Left ventricle myocardium inferior (tissue), 1 donor: Measurements from ENCODE around the gene HYAL3. TPM values are rescaled to one million over a fixed set of nuclear protein-coding genes. Genes with fewer than 3 reads are reported as not detected.

Source experiments
- DNase-seq: peaks from one replicate; pipeline ENCODE4 v3.0.0-alpha.2; 2020
- H3K27ac ChIP-seq: fragments of 200-600 bp; replicated peaks from 2 replicates; pipeline ENCODE4 v1.8.0; 2021
- H3K27me3 ChIP-seq: fragments of 200-600 bp; 2 replicates; pipeline ENCODE4 v1.8.0; 2021; ENCODE audit warnings: low read depth
- H3K36me3 ChIP-seq: fragments of 200-600 bp; 2 replicates; pipeline ENCODE4 v1.8.0; 2021
- H3K4me1 ChIP-seq: fragments of 200-600 bp; 2 replicates; pipeline ENCODE4 v1.8.0; 2021
- H3K4me3 ChIP-seq: fragments of 200-600 bp; 2 replicates; pipeline ENCODE4 v1.8.0; 2021; ENCODE audit warnings: mild to moderate bottlenecking, moderate library complexity
- H3K9me3 ChIP-seq: fragments of 200-600 bp; replicated peaks from 2 replicates; pipeline ENCODE4 v1.8.0; 2021
- intact Hi-C: fragments of 100-400 bp; cut with micrococcal nuclease; formaldehyde crosslinking; loops from one replicate; pipeline ENCODE4 v1.11.0; 2022
- total RNA-seq: library from RNA; stranded (reverse); fragmentation: NEBNext Ultra II Directional; extraction: Animal tissue kit (Norgen Biotek cat#: 25700); gene quantifications from one replicate; pipeline ENCODE4 v1.2.1, GENCODE V29; 2021
- TF ChIP-seq, protein P1 (sequence below): fragments of 200-600 bp; IDR thresholded peaks from 2 replicates; pipeline ENCODE4 v1.8.0; 2021; ENCODE audit warnings: antibody characterized with exemption, mild to moderate bottlenecking, borderline replicate concordance
- donor health status: DM: no; HTN: yes; CAD: no; lungs with severe emphysema.

HYAL3 gene
- total RNA-seq, 1 donor from 2014 or later, result 1.2 TPM

DNA sequence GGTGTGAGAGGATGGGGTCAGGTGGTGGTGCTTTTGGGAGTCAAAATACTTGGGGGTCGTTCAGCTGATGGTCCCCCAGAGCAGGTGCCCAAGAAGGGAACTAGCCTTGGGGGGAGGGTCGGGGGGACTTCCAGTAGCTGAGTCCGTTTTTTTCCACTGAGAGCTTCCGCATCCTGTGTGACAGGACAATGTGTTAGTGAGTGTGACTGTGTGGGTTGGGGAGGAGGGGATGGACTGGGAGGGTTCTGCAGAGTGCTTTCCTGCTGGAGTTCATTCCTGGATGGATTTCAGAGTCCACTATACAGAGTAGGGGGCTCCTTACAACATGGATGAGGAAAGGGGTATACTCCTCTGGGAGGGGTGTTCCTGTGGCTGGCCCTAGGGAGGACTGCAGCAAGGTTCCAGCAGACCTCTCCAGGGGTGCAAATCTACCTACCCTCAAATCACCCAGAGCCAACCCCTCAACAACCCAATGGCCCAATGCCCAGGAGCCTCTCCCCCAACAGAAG is 23.9 kb upstream of the HYAL3 start:
- H3K4me3 ChIP-seq, result peak overlapping the region; percentile 86
- H3K36me3 ChIP-seq, result peaks cover 39% of the 10 kb centered on the region
- peaks cover 93% of the 10 kb centered on the region for H3K4me1 ChIP-seq
- no peaks in the 10 kb centered on the region for H3K27me3 ChIP-seq
- H3K9me3 ChIP-seq, result no peaks in the 10 kb centered on the region
- intact Hi-C loops, result no loop called here
- H3K27ac ChIP-seq, result peak overlapping the region; percentile 99
- peak; percentile 47 for DNase-seq
- TF ChIP-seq, protein P1, sequence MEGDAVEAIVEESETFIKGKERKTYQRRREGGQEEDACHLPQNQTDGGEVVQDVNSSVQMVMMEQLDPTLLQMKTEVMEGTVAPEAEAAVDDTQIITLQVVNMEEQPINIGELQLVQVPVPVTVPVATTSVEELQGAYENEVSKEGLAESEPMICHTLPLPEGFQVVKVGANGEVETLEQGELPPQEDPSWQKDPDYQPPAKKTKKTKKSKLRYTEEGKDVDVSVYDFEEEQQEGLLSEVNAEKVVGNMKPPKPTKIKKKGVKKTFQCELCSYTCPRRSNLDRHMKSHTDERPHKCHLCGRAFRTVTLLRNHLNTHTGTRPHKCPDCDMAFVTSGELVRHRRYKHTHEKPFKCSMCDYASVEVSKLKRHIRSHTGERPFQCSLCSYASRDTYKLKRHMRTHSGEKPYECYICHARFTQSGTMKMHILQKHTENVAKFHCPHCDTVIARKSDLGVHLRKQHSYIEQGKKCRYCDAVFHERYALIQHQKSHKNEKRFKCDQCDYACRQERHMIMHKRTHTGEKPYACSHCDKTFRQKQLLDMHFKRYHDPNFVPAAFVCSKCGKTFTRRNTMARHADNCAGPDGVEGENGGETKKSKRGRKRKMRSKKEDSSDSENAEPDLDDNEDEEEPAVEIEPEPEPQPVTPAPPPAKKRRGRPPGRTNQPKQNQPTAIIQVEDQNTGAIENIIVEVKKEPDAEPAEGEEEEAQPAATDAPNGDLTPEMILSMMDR, result no peak

DNA sequence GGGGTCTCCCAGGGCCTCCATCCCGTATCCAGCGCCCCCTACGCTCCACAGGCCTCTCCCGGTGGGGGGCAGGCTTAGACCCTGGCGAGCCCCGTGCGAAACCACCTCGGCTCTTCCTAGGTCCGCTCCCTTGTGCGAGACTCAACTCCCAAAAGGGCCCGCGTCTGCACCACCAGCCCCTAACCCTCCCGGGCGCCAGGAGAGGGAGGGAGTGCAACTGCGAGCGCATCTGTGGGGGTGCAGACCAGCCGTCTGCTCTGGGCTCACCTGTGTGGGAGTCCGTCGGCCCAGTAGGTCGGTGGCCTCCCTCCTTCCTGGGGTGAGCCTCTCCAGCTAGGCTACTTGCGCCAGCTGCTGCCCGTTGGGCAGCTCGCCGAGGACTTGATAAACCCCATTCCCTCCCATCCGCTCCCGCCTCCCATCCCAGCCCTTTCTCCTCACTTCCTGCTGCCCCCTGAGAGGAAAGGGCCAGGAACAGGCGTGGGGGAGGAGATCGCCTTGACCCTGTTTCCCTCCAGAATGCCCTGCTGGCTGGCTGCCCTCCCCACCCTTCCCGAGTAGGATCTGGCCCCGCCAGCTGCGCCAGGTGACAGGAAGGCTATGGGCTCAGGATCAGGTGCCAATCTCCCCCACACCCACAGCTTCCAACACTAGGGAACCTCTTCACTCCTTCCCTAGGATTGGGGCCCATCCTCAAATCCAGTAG is 23.3 kb upstream of the HYAL3 start, which contains the start of gene HYAL2:
Gene HYAL2 (minus strand): TSS at position 360 of the 706 bp plus-strand sequence. CDS start 2,256 bp downstream, outside the sequence.
- Histone ChIP-seq H3K36me3 (peaks cover 45% of the 10 kb centered on the region), H3K4me1 (peaks cover 93% of the 10 kb centered on the region), H3K4me3 (peak within 1 kb of the TSS; percentile 86), H3K27ac (peak within 1 kb of the TSS; percentile 99), H3K9me3 (no peaks in the 10 kb centered on the region), H3K27me3 (no peaks in the 10 kb centered on the region)
- TF ChIP-seq, protein P1, result no peak
- intact Hi-C loops, result no loop called here
- peak; percentile 73 for DNase-seq

DNA sequence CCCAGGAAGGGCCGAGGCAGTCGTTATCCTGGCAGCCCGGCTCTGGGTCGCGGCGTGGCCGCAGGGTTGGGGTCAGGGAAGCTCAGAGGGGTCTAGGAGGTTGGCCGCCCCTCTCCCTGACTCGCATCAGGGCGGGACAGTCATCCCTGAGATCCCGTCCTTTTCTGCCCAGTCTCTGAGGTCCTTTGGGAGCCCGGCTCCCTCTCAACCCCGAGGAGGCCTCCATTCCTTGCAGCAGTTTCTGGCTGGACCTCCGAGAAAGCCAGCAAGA is 22.8 kb upstream of the HYAL3 start:
- peaks cover 93% of the 10 kb centered on the region for H3K4me1 ChIP-seq
- no peak for DNase-seq
- peak overlapping the region; percentile 99 for H3K27ac ChIP-seq
- no peaks in the 10 kb centered on the region for H3K9me3 ChIP-seq
- intact Hi-C loops, result no loop called here
- peaks cover 50% of the 10 kb centered on the region for H3K36me3 ChIP-seq
- H3K4me3 ChIP-seq, result peak overlapping the region; percentile 86
- no peaks in the 10 kb centered on the region for H3K27me3 ChIP-seq
- TF ChIP-seq, protein P1, result no peak

DNA sequence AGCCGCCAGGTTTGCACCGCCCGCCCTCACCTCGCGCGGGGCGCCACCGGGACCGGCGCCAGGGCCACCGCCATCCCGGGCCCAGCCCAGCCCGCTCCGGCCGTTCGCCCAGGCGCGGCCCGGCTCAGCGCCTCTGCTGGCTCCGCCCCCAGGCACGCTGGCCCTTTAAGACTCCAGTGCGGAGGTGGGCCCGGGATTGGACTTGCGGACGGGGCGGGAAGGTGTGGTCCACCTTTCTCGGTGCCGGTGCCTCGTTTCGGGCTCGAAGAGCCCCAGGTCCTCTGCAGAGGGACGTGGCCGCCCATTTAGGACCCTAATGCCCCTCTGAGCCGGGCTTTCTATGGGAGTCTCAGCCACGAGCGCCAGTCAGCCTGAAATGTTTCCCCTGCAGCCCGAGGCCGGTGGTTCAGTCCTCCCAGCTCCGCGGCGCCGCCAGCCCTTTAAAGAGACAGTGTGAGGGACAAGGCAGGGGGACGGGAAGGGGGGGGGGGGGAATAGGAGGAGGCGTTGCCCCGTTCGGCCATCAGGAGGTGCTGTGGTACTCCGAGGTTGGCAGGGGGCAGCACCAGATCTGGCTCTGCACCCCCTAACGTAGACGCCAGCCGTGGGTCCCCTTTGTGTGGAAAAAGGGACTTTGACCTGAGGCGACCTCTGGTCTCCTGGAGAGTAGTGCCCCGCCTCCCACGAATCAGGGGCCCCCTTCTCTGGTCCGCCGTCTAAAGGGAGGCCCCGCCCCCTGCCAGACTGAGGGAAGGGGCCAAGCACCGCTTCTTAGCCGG is 22.3 kb upstream of the HYAL3 start:
- no peaks in the 10 kb centered on the region for H3K27me3 ChIP-seq
- intact Hi-C loops, result no loop called here
- peaks cover 51% of the 10 kb centered on the region for H3K36me3 ChIP-seq
- H3K4me3 ChIP-seq, result peak overlapping the region; percentile 86
- TF ChIP-seq, protein P1, result peak; percentile 67
- peaks cover 93% of the 10 kb centered on the region for H3K4me1 ChIP-seq
- peak; percentile 91 for DNase-seq
- H3K9me3 ChIP-seq, result no peaks in the 10 kb centered on the region
- peak overlapping the region; percentile 99 for H3K27ac ChIP-seq

DNA sequence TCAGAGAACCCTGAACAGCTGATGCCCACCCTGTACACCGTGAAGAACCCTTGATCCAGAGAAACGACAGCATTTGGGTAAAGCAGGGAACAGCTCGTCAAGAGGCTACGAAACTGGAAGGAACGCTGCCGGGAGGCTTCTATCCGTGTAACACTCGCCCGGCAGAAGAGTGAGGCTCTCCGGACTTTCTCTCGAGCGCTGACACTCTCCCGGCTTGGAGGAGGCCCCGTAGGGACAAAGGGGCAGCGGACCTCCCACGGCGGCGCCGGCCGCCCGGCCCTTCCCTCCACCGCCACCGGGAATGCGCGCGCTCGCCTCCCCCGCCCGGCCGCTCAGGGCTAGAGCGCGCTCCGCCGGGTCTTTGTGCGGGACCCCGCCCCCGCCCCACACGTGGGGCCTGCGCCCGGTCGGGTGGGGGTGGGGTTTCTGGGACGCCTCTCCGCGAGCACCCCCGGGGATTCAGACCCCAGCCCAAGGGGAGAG is 21.7 kb upstream of the HYAL3 start:
- peak; percentile 86 for DNase-seq
- H3K27me3 ChIP-seq, result no peaks in the 10 kb centered on the region
- intact Hi-C loops, result no loop called here
- TF ChIP-seq, protein P1, result no peak
- H3K9me3 ChIP-seq, result no peaks in the 10 kb centered on the region
- peaks cover 95% of the 10 kb centered on the region for H3K4me1 ChIP-seq
- H3K36me3 ChIP-seq, result peaks cover 51% of the 10 kb centered on the region
- H3K27ac ChIP-seq, result peak overlapping the region; percentile 99
- peak overlapping the region; percentile 86 for H3K4me3 ChIP-seq
